Astrocyte (in vitro differentiated cells and primary cell): ENCODE measurements around the gene FXYD5. TPM values are rescaled to one million over a fixed set of nuclear protein-coding genes. Genes with fewer than 3 reads are reported as not detected.

Source experiments
- DNase-seq: peaks from one replicate; pipeline ENCODE4 v3.0.0-alpha.2; 2010; ENCODE audit warnings: low read depth
- FAIRE-seq: peaks from 2 replicates; lab custom pipeline; 2011; peaks lifted over from hg19 to GRCh38; lab: Jason Lieb, UNC
- H2AFZ ChIP-seq: 2 replicates; pipeline ENCODE4 v1.6.0; 2012; ENCODE audit warnings: low read depth, low read length, inconsistent platforms
- H3K27ac ChIP-seq: 2 replicates; pipeline ENCODE4 v1.5.1; 2011; ENCODE audit warnings: low read depth, low read length, inconsistent platforms
- H3K27me3 ChIP-seq: 2 replicates; pipeline ENCODE4 v1.6.0; 2011; ENCODE audit warnings: low read length, inconsistent platforms; ENCODE audit not compliant: insufficient read depth
- H3K36me3 ChIP-seq: 2 replicates; pipeline ENCODE4 v1.5.1; 2011; ENCODE audit warnings: low read length, inconsistent platforms; ENCODE audit not compliant: insufficient read depth
- H3K4me1 ChIP-seq: 2 replicates; pipeline ENCODE4 v1.5.1; 2011; ENCODE audit warnings: low read length, inconsistent platforms; ENCODE audit not compliant: insufficient read depth
- H3K4me2 ChIP-seq: 2 replicates; pipeline ENCODE4 v1.6.0; 2012; ENCODE audit warnings: low read length, inconsistent platforms
- H3K4me3 ChIP-seq: 2 replicates; pipeline ENCODE4 v1.5.1; 2011; ENCODE audit warnings: low read depth, mild to moderate bottlenecking, low read length, inconsistent platforms; ENCODE audit not compliant: insufficient read depth
- H3K79me2 ChIP-seq: 2 replicates; pipeline ENCODE4 v1.6.0; 2012; ENCODE audit warnings: mild to moderate bottlenecking, low read length, inconsistent platforms; ENCODE audit not compliant: insufficient read depth
- H3K9ac ChIP-seq: 2 replicates; pipeline ENCODE4 v1.6.0; 2012; ENCODE audit warnings: mild to moderate bottlenecking, low read length, inconsistent platforms
- H3K9me3 ChIP-seq: 2 replicates; pipeline ENCODE4 v1.5.1; 2012; ENCODE audit warnings: low read depth, mild to moderate bottlenecking, low read length, inconsistent platforms; ENCODE audit not compliant: insufficient read depth
- H4K20me1 ChIP-seq: 2 replicates; pipeline ENCODE4 v1.6.0; 2012; ENCODE audit warnings: low read length, inconsistent platforms; ENCODE audit not compliant: insufficient read depth
- H3K27ac Mint-ChIP-seq: one replicate; pipeline ENCODE4 v1.8.0; 2021; ENCODE audit warnings: mild to moderate bottlenecking, mixed read lengths; ENCODE audit not compliant: unreplicated experiment
- H3K27me3 Mint-ChIP-seq: one replicate; pipeline ENCODE4 v1.8.0; 2021; ENCODE audit warnings: low read depth, mixed read lengths; ENCODE audit not compliant: unreplicated experiment
- H3K36me3 Mint-ChIP-seq: one replicate; pipeline ENCODE4 v1.8.0; 2021; ENCODE audit warnings: low read depth, mixed read lengths; ENCODE audit not compliant: unreplicated experiment
- H3K4me1 Mint-ChIP-seq: one replicate; pipeline ENCODE4 v1.8.0; 2021; ENCODE audit warnings: low read depth, mixed read lengths; ENCODE audit not compliant: unreplicated experiment
- H3K4me3 Mint-ChIP-seq: one replicate; pipeline ENCODE4 v1.8.0; 2021; ENCODE audit warnings: mild to moderate bottlenecking, moderate library complexity, mixed read lengths; ENCODE audit not compliant: unreplicated experiment
- H3K9me3 Mint-ChIP-seq: one replicate; pipeline ENCODE4 v1.8.0; 2021; ENCODE audit warnings: mild to moderate bottlenecking, mixed read lengths; ENCODE audit not compliant: unreplicated experiment
- EZH2 ChIP-seq: IDR thresholded peaks from 2 replicates; pipeline ENCODE4 v1.6.1; 2012; ENCODE audit warnings: mild to moderate bottlenecking, low read length, inconsistent platforms; ENCODE audit not compliant: insufficient read depth
- total RNA-seq: library from RNA; stranded (reverse); gene quantifications from 2 replicates; pipeline ENCODE4 v1.2.1, GENCODE V29; 2021
- TF ChIP-seq, protein P1 (sequence below): IDR thresholded peaks from 2 replicates; pipeline ENCODE4 v1.5.1; 2011; ENCODE audit warnings: low read depth, mild to moderate bottlenecking, inconsistent platforms, low read length, moderate library complexity; ENCODE audit not compliant: insufficient read depth

Gene FXYD5
- total RNA-seq, 1 donor from 2014 or later, result 108 TPM

DNA sequence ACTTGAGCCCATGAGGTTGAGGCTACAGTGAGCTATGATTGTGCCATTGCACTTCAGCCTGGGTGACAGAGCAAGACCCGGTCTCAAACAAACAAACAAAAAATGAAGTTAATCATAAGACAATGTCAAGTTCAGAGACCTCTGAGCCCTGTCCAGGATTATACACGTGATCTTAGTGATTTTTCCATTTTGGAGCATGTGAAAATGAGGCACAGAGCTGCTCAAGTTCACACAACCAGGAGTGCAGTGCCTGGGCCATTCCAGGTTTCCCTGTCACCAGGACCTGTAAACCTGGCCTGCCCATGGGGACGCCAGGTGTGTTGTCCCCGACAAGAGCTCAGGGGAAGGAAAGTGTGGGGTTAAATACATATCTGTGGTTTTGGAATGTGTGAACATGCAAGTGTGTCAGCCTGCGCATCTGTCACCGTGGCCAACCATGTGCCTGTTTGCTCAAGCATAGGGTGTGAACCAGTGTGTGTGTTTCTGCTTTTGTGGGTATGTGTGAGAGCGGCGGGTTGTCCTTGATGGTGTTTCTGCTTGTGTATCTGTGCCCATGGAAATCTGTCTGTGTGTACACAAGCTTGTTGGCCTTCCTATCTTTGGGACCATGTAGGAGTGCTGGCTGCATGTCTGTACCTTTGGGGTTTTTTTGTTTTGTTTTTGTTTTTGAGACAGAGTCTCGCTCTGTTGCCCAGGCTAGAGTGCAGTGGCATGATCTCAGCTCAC lies 17.4 kb upstream of the FXYD5 start:
- DNase-seq (no peak), FAIRE-seq (no peak)
- H2AFZ ChIP-seq, result no peak overlapping the region
- H3K4me3 ChIP-seq, result no peak overlapping the region
- peaks cover 10% of the 10 kb centered on the region for H3K4me1 Mint-ChIP-seq
- no peaks in the 10 kb centered on the region for H3K36me3 Mint-ChIP-seq
- peaks cover 28% of the 10 kb centered on the region for H3K27me3 Mint-ChIP-seq
- no peak overlapping the region for H3K9ac ChIP-seq
- peaks cover 8% of the 10 kb centered on the region for H3K9me3 Mint-ChIP-seq
- no peaks in the 10 kb centered on the region for H3K36me3 ChIP-seq
- no peak overlapping the region for H3K27ac ChIP-seq
- no peaks in the 10 kb centered on the region for H3K79me2 ChIP-seq
- H3K9me3 ChIP-seq, result no peaks in the 10 kb centered on the region
- H3K4me2 ChIP-seq, result no peak overlapping the region
- peaks cover 10% of the 10 kb centered on the region for H3K27me3 ChIP-seq
- H3K4me1 ChIP-seq, result peaks cover 4% of the 10 kb centered on the region
- H3K4me3 Mint-ChIP-seq, result no peak overlapping the region
- no peak overlapping the region for H3K27ac Mint-ChIP-seq
- TF ChIP-seq, protein P1, sequence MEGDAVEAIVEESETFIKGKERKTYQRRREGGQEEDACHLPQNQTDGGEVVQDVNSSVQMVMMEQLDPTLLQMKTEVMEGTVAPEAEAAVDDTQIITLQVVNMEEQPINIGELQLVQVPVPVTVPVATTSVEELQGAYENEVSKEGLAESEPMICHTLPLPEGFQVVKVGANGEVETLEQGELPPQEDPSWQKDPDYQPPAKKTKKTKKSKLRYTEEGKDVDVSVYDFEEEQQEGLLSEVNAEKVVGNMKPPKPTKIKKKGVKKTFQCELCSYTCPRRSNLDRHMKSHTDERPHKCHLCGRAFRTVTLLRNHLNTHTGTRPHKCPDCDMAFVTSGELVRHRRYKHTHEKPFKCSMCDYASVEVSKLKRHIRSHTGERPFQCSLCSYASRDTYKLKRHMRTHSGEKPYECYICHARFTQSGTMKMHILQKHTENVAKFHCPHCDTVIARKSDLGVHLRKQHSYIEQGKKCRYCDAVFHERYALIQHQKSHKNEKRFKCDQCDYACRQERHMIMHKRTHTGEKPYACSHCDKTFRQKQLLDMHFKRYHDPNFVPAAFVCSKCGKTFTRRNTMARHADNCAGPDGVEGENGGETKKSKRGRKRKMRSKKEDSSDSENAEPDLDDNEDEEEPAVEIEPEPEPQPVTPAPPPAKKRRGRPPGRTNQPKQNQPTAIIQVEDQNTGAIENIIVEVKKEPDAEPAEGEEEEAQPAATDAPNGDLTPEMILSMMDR, result no peak
- TF ChIP-seq EZH2, result no peak
- no peaks in the 10 kb centered on the region for H4K20me1 ChIP-seq

GRCh38 chr19:35138305-35138892 lies 16.1 kb upstream of the FXYD5 start, which contains the start of gene FXYD1:
Gene FXYD1 (plus strand): TSS chr19:35138824. CDS start chr19:35140080, 1,256 bp downstream.
- H3K79me2 ChIP-seq, result no peaks in the 10 kb centered on the region
- no peak within 1 kb of the TSS for H3K4me3 ChIP-seq
- no peaks in the 10 kb centered on the region for H3K9me3 ChIP-seq
- TF ChIP-seq EZH2, result no peak
- TF ChIP-seq, protein P1, result no peak
- H3K27me3 ChIP-seq, result peaks cover 15% of the 10 kb centered on the region
- peaks cover 10% of the 10 kb centered on the region for H3K4me1 Mint-ChIP-seq
- no peaks in the 10 kb centered on the region for H3K9me3 Mint-ChIP-seq
- no peak within 1 kb of the TSS for H3K27ac ChIP-seq
- no peak for FAIRE-seq
- H3K36me3 Mint-ChIP-seq, result no peaks in the 10 kb centered on the region
- DNase-seq, result no peak
- no peaks in the 10 kb centered on the region for H4K20me1 ChIP-seq
- H2AFZ ChIP-seq, result peak within 1 kb of the TSS; percentile 52
- peak within 1 kb of the TSS; percentile 8 for H3K27ac Mint-ChIP-seq
- H3K4me3 Mint-ChIP-seq, result no peak within 1 kb of the TSS
- no peaks in the 10 kb centered on the region for H3K36me3 ChIP-seq
- H3K9ac ChIP-seq, result peak within 1 kb of the TSS; percentile 14
- peaks cover 4% of the 10 kb centered on the region for H3K4me1 ChIP-seq
- peak within 1 kb of the TSS; percentile 26 for H3K4me2 ChIP-seq
- H3K27me3 Mint-ChIP-seq, result peaks cover 28% of the 10 kb centered on the region
